Retinal pigment epithelial cell (primary cell): ENCODE measurements around the gene GNG7.

Experiments used
- DNase-seq: peaks from one replicate; pipeline ENCODE4 v3.0.0-alpha.2; 2010; ENCODE audit warnings: low read depth
- H3K4me3 ChIP-seq: 2 replicates; pipeline ENCODE4 v1.5.1; 2011; ENCODE audit warnings: mild to moderate bottlenecking, low read length, control low read depth, moderate library complexity
- CTCF ChIP-seq: conservative IDR thresholded peaks from 2 replicates; pipeline ENCODE4 v1.5.1; 2011; ENCODE audit warnings: low read depth, low read length, control low read depth, inconsistent platforms

GNG7 gene

GRCh38 chr19:2699413-2700140 is 2.9 kb downstream of the GNG7 start:
- H3K4me3 ChIP-seq: no peak overlapping the region
- DNase-seq: no peak
- TF ChIP-seq CTCF: no peak

- no peak for TF ChIP-seq CTCF
- H3K4me3 ChIP-seq: no peak overlapping the region
- DNase-seq: no peak
These were observed 8.3 kb downstream of the GNG7 start for GRCh38 chr19:2694196-2694595.

GRCh38 chr19:2693492-2694160 is 8.9 kb downstream of the GNG7 start:
- no peak for TF ChIP-seq CTCF
- no peak for DNase-seq
- no peak overlapping the region for H3K4me3 ChIP-seq

- no peak for TF ChIP-seq CTCF
- no peak for DNase-seq
- no peak overlapping the region for H3K4me3 ChIP-seq
These were observed 10.5 kb downstream of the GNG7 start for GRCh38 chr19:2691951-2692350.

GRCh38 chr19:2690856-2691255 is 11.6 kb downstream of the GNG7 start:
- no peak for DNase-seq
- no peak for TF ChIP-seq CTCF
- H3K4me3 ChIP-seq: no peak overlapping the region

- no peak overlapping the region for H3K4me3 ChIP-seq
- no peak for TF ChIP-seq CTCF
- no peak for DNase-seq
These were observed 16.1 kb downstream of the GNG7 start for GRCh38 chr19:2686360-2686759.

GRCh38 chr19:2685204-2685704 is 17.2 kb downstream of the GNG7 start:
- no peak for TF ChIP-seq CTCF
- no peak overlapping the region for H3K4me3 ChIP-seq
- DNase-seq: no peak
